Neural progenitor cell (in vitro differentiated cells): ENCODE results near the gene KCNB1. TPM values are rescaled to one million over a fixed set of nuclear protein-coding genes. Genes with fewer than 3 reads are reported as not detected.

Experiments
- DNase-seq: peaks from one replicate; pipeline ENCODE4 v3.0.0-alpha.2; 2016; ENCODE audit warnings: low spot score
- H2AFZ ChIP-seq: fragments of 200-600 bp; sonication (generic); replicated peaks from 2 replicates; pipeline ENCODE4 v1.6.1; 2016; ENCODE audit warnings: antibody characterized with exemption
- H3F3A ChIP-seq: fragments of 200-600 bp; sonication (generic); 2 replicates; pipeline ENCODE4 v1.6.1; 2016; ENCODE audit warnings: antibody characterized with exemption, low read depth
- H3K27ac ChIP-seq: fragments of 200-600 bp; sonication (generic); 2 replicates; pipeline ENCODE4 v1.5.1; 2016; ENCODE audit warnings: mild to moderate bottlenecking
- H3K27me3 ChIP-seq: fragments of 200-600 bp; sonication (generic); 2 replicates; pipeline ENCODE4 v1.6.1; 2016; ENCODE audit warnings: mild to moderate bottlenecking, moderate library complexity
- H3K36me3 ChIP-seq: fragments of 200-600 bp; sonication (generic); 2 replicates; pipeline ENCODE4 v1.5.1; 2016
- H3K4me1 ChIP-seq: fragments of 200-600 bp; sonication (generic); 2 replicates; pipeline ENCODE4 v1.6.1; 2016; ENCODE audit warnings: mixed run types
- H3K4me2 ChIP-seq: fragments of 200-600 bp; sonication (generic); 2 replicates; pipeline ENCODE4 v1.6.1; 2016
- H3K4me3 ChIP-seq: fragments of 200-600 bp; sonication (generic); 2 replicates; pipeline ENCODE4 v1.5.1; 2016
- H3K79me2 ChIP-seq: fragments of 200-600 bp; sonication (generic); 2 replicates; pipeline ENCODE4 v1.6.1; 2016; ENCODE audit warnings: low read depth
- H3K9ac ChIP-seq: fragments of 200-600 bp; sonication (generic); 2 replicates; pipeline ENCODE4 v1.6.1; 2016
- H3K9me3 ChIP-seq: fragments of 200-600 bp; sonication (generic); 2 replicates; pipeline ENCODE4 v1.5.1; 2016; ENCODE audit warnings: low read depth
- H4K20me1 ChIP-seq: fragments of 200-600 bp; sonication (generic); 2 replicates; pipeline ENCODE4 v1.6.1; 2016; ENCODE audit warnings: low read depth
- H3K27ac Mint-ChIP-seq: 3 replicates; pipeline ENCODE4 v1.8.0; 2021; ENCODE audit warnings: mixed read lengths
- H3K27me3 Mint-ChIP-seq: 2 replicates; pipeline ENCODE4 v1.8.0; 2022; ENCODE audit warnings: low read depth, mild to moderate bottlenecking, inconsistent platforms, moderate library complexity, mixed read lengths; ENCODE audit not compliant: insufficient read depth
- H3K36me3 Mint-ChIP-seq: 3 replicates; pipeline ENCODE4 v1.8.0; 2021; ENCODE audit warnings: mixed read lengths
- H3K4me1 Mint-ChIP-seq: 3 replicates; pipeline ENCODE4 v1.8.0; 2021; ENCODE audit warnings: mixed read lengths
- H3K4me3 Mint-ChIP-seq: 3 replicates; pipeline ENCODE4 v1.8.0; 2021; ENCODE audit warnings: mild to moderate bottlenecking, moderate library complexity, mixed read lengths
- H3K9me3 Mint-ChIP-seq: 3 replicates; pipeline ENCODE4 v1.8.0; 2020; ENCODE audit warnings: mixed read lengths
- EZH2 ChIP-seq: fragments of 200-600 bp; sonication (generic); IDR thresholded peaks from 2 replicates; pipeline ENCODE4 v1.6.1; 2017; ENCODE audit warnings: antibody characterized with exemption, mild to moderate bottlenecking, moderate library complexity
- EZH2phosphoT487 ChIP-seq: fragments of 200-600 bp; sonication (generic); IDR thresholded peaks from 2 replicates; pipeline ENCODE4 v1.6.1; 2017; ENCODE audit warnings: antibody characterized with exemption
- total RNA-seq: library from RNA; depleted of rRNA; stranded (reverse); fragments of >200 nt; gene quantifications from 2 replicates; pipeline ENCODE4 v1.2.3, GENCODE V29; 2015; ENCODE audit warnings: low replicate concordance
- TF ChIP-seq, protein P1 (sequence below): fragments of 200-600 bp; sonication (generic); IDR thresholded peaks from 2 replicates; pipeline ENCODE4 v1.5.1; 2017; ENCODE audit warnings: antibody characterized with exemption, mild to moderate bottlenecking

KCNB1 gene
- total RNA-seq, 1 donor from 2014 or later: 0.97 TPM

DNA sequence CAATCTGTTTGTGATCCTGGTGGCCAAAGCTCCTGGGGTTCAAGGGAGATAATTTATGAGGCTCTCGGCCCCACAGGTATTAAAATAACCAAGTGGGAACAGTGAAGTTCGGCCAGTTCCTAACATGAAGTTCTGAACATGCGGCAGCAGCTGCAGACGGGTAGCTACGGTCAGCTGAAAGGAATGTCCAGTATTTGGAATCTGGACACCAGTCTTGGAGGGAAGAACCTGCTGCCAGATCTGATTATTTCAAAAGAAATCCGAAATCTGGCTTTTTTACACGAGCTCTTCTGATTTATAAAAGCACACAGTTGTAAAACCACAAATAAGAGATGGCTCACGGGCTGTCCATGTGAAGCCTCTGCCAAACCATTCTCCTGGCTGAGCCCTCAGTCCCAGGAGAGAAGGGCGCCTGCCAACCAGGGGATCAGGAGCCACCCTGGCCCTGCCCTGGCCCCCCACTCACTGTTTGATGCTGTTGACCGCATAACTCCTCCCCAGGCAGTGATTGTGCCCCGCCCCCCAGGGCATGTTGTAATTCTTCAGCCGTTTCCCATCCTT lies 28.2 kb upstream of the KCNB1 start:
- Histone ChIP-seq H4K20me1 (no peaks in the 10 kb centered on the region), H2AFZ (no peak overlapping the region), H3K79me2 (no peaks in the 10 kb centered on the region), H3F3A (peaks cover 24% of the 10 kb centered on the region), H3K9ac (no peak overlapping the region), H3K4me2 (no peak overlapping the region), H3K27me3 (no peaks in the 10 kb centered on the region), H3K36me3 (no peaks in the 10 kb centered on the region), H3K9me3 (no peaks in the 10 kb centered on the region), H3K4me3 (no peak overlapping the region), H3K27ac (no peak overlapping the region), H3K4me1 (peaks cover 27% of the 10 kb centered on the region)
- Mint-ChIP-seq H3K4me1 (peaks cover 37% of the 10 kb centered on the region), H3K27me3 (peaks cover 4% of the 10 kb centered on the region), H3K4me3 (no peak overlapping the region), H3K9me3 (no peaks in the 10 kb centered on the region), H3K27ac (no peak overlapping the region), H3K36me3 (peaks cover 2% of the 10 kb centered on the region)
- TF ChIP-seq, protein P1, sequence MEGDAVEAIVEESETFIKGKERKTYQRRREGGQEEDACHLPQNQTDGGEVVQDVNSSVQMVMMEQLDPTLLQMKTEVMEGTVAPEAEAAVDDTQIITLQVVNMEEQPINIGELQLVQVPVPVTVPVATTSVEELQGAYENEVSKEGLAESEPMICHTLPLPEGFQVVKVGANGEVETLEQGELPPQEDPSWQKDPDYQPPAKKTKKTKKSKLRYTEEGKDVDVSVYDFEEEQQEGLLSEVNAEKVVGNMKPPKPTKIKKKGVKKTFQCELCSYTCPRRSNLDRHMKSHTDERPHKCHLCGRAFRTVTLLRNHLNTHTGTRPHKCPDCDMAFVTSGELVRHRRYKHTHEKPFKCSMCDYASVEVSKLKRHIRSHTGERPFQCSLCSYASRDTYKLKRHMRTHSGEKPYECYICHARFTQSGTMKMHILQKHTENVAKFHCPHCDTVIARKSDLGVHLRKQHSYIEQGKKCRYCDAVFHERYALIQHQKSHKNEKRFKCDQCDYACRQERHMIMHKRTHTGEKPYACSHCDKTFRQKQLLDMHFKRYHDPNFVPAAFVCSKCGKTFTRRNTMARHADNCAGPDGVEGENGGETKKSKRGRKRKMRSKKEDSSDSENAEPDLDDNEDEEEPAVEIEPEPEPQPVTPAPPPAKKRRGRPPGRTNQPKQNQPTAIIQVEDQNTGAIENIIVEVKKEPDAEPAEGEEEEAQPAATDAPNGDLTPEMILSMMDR: no peak
- TF ChIP-seq EZH2: no peak
- TF ChIP-seq EZH2phosphoT487: no peak
- DNase-seq: no peak

DNA sequence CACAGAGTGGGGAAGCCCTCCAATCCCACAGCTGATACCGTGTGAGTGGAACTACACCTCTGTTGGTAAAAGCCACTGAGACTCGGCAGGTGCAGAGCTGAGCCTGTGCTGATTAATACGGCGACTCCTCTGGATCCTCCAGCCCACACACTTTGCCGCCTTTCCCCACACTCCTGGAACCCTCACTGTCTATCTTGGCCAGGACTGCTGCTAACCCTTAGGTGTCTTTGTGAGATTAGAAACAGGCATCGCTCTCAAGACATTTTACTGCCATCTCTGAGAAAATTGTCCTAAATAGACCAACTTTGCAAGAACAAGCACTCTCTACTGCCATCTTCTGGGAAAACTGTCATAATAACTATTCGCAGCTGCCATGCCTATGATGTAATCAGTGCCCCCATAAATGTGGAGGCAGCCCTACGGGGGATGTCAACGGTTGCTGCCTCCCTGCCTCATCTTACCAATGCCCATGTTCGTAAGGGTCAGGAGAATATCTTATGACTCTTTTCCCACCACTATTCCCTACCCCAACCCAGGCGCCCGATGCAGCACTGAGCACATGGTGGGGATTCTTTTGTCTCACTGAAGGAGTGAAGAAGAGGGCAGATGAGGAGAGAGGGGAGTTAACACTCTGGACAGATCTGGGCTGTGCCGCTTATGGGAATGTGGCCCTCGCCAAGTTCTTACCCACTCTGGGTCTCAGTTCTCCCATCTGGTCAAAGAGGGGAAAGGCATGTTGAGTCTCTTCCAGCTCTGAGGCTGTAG lies 26.1 kb upstream of the KCNB1 start:
- H3K36me3 Mint-ChIP-seq: peaks cover 2% of the 10 kb centered on the region
- H3K4me3 Mint-ChIP-seq: peak overlapping the region; percentile 57
- no peaks in the 10 kb centered on the region for H3K9me3 Mint-ChIP-seq
- Histone ChIP-seq H3K79me2 (no peaks in the 10 kb centered on the region), H3K4me1 (peaks cover 32% of the 10 kb centered on the region), H3K27me3 (no peaks in the 10 kb centered on the region), H2AFZ (peak overlapping the region; percentile 34), H4K20me1 (peaks cover 4% of the 10 kb centered on the region), H3K9me3 (no peaks in the 10 kb centered on the region), H3F3A (peaks cover 29% of the 10 kb centered on the region), H3K27ac (no peak overlapping the region), H3K4me2 (no peak overlapping the region), H3K9ac (no peak overlapping the region), H3K36me3 (no peaks in the 10 kb centered on the region), H3K4me3 (no peak overlapping the region)
- H3K27me3 Mint-ChIP-seq: peaks cover 2% of the 10 kb centered on the region
- peak overlapping the region; percentile 93 for H3K27ac Mint-ChIP-seq
- H3K4me1 Mint-ChIP-seq: peaks cover 53% of the 10 kb centered on the region
- TF ChIP-seq, protein P1: peak; percentile 62
- TF ChIP-seq EZH2phosphoT487 (no peak), EZH2 (no peak)
- peak; percentile 76 for DNase-seq

DNA sequence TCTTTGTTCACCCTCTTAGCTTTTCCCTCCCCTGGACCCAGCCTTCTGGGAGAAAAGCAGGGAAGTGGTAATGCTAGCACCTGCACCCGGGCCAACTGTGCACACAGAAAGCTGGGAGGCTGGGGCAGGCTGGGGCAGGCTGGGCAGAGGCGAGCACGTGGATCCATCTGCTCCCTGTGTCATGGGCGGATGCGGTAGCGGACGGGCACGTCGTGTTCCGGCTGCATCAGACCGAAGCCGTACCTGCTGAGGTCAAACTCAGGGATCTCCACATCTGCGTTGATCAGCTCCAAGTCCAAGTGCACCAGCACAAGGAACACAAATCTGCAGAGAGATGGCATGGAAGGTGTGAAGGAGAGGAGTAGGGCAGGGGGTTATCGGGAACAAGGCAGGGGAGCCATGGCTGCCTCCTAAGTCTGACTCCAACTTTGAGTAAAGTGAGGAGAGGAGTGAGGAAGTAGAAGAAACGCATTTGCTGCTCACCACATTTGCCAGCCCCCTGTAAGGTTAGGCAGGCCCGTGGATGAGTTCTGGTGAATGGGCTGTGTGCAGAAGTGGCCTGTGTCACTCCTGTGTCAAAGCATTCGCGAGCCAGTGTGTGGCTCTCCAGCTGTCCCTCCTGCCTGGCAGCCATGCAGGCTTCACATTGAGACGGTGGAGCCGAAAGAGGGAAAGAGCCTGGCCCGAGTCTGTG lies 25.4 kb upstream of the KCNB1 start:
- H3K4me3 Mint-ChIP-seq: no peak overlapping the region
- no peaks in the 10 kb centered on the region for H3K9me3 Mint-ChIP-seq

More for the DNA sequence above, 25.4 kb upstream of the KCNB1 start:
- TF ChIP-seq EZH2phosphoT487 (no peak), EZH2 (no peak)
- TF ChIP-seq, protein P1: no peak
- Histone ChIP-seq H3K4me2 (no peak overlapping the region), H3K4me1 (peaks cover 35% of the 10 kb centered on the region), H3K79me2 (no peaks in the 10 kb centered on the region), H3K4me3 (no peak overlapping the region), H3K27ac (no peak overlapping the region), H3K9me3 (no peaks in the 10 kb centered on the region), H3K36me3 (no peaks in the 10 kb centered on the region), H3K27me3 (no peaks in the 10 kb centered on the region), H3F3A (peaks cover 29% of the 10 kb centered on the region), H4K20me1 (peaks cover 4% of the 10 kb centered on the region), H2AFZ (no peak overlapping the region), H3K9ac (no peak overlapping the region)
- peaks cover 60% of the 10 kb centered on the region for H3K4me1 Mint-ChIP-seq
- peaks cover 2% of the 10 kb centered on the region for H3K27me3 Mint-ChIP-seq
- H3K27ac Mint-ChIP-seq: peak overlapping the region; percentile 39
- peaks cover 2% of the 10 kb centered on the region for H3K36me3 Mint-ChIP-seq
- peak; percentile 20 for DNase-seq
